Measurements from ENCODE around the gene E2F7.

- no peak for TF ChIP-seq CTCF (conservative IDR thresholded peaks at IDR 0.05 in 1 of 2, IDR thresholded peaks at IDR 0.05 in 1 of 2; ENCODE audit: extremely low read depth in 1 of 2, insufficient read depth in 1 of 2, low read depth in 1 of 2, low read length in 2 of 2)
- TF ChIP-seq EZH2 (IDR thresholded peaks at IDR 0.05; ENCODE audit: borderline replicate concordance, low read length) = no peak
Measured at GRCh38 chr12:77058740-77059139, 6.6 kb downstream of the E2F7 start.

Data from mammary epithelial cell (primary cell).